HG03558 (cell line): ENCODE measurements around the gene WBP1L.
"Not testable (repeated sequence)": the region's sequence is repeated elsewhere in the genome, so short reads cannot be mapped to it uniquely, and the experiment has no call there.

Source experiments
- ATAC-seq: cut with Tn5 transposase; IDR thresholded peaks from one replicate; pipeline ENCODE4 v1.9.1; 2021; ENCODE audit warnings: moderate number of reproducible peaks; ENCODE audit not compliant: unreplicated experiment; ENCODE audit errors: extremely low read depth

WBP1L gene

GRCh38 chr10:102801496-102801895, 57.7 kb downstream of the WBP1L start:
- ATAC-seq: no peak

- no peak for ATAC-seq
These were observed 58.2 kb downstream of the WBP1L start for GRCh38 chr10:102801978-102802377.

GRCh38 chr10:102802920-102803534, 59.3 kb downstream of the WBP1L start:
- ATAC-seq: no peak

GRCh38 chr10:102804382-102805055, 60.8 kb downstream of the WBP1L start:
- no peak for ATAC-seq

- ATAC-seq: no peak
These were observed 64.6 kb downstream of the WBP1L start for GRCh38 chr10:102808380-102808779.

- no peak for ATAC-seq
These were observed 67.6 kb downstream of the WBP1L start for GRCh38 chr10:102811346-102811745.

GRCh38 chr10:102812231-102812876, 68.6 kb downstream of the WBP1L start:
- no peak for ATAC-seq

- no peak for ATAC-seq
These were observed 69.3 kb downstream of the WBP1L start for GRCh38 chr10:102813017-102813541.

- no peak for ATAC-seq
These were observed 70.1 kb downstream of the WBP1L start for GRCh38 chr10:102813734-102814452.

- no peak for ATAC-seq
These were observed 70.7 kb downstream of the WBP1L start for GRCh38 chr10:102814453-102814871.

- ATAC-seq: no peak
These were observed 71.3 kb downstream of the WBP1L start for GRCh38 chr10:102814873-102815661.

GRCh38 chr10:102815790-102816549, 72.2 kb downstream of the WBP1L start:
- ATAC-seq: no peak

- ATAC-seq: no peak
These were observed 73.4 kb downstream of the WBP1L start for GRCh38 chr10:102817175-102817574.

- no peak for ATAC-seq
These were observed 75.3 kb downstream of the WBP1L start for GRCh38 chr10:102819054-102819453.

GRCh38 chr10:102820008-102820407, 76.3 kb downstream of the WBP1L start:
- not testable (repeated sequence) for ATAC-seq

- no peak for ATAC-seq
These were observed 78.5 kb downstream of the WBP1L start for GRCh38 chr10:102822222-102822621.

- ATAC-seq: no peak
These were observed 80.9 kb downstream of the WBP1L start for GRCh38 chr10:102824664-102825063.

GRCh38 chr10:102826148-102826796, 82.5 kb downstream of the WBP1L start:
- no peak for ATAC-seq

- no peak for ATAC-seq
These were observed 83.8 kb downstream of the WBP1L start for GRCh38 chr10:102827597-102827975.
